Progenitor cell of endocrine pancreas (in vitro differentiated cells): ENCODE data around the gene CLIC5. TPM values are rescaled to one million over a fixed set of nuclear protein-coding genes. Genes with fewer than 3 reads are reported as not detected.
A peak's percentile ranks its signal among the peaks of the same experiment; 100 is the strongest.

Experiments
- DNase-seq: peaks from one replicate; pipeline ENCODE4 v3.0.0; 2021; ENCODE audit warnings: low spot score; ENCODE audit not compliant: unreplicated experiment
- H3K27ac Mint-ChIP-seq: 2 replicates; pipeline ENCODE4 v1.8.0; 2021; ENCODE audit warnings: mild to moderate bottlenecking, moderate library complexity, mixed read lengths
- H3K27me3 Mint-ChIP-seq: 2 replicates; pipeline ENCODE4 v1.8.0; 2021; ENCODE audit warnings: mixed read lengths
- H3K36me3 Mint-ChIP-seq: 2 replicates; pipeline ENCODE4 v1.8.0; 2022; ENCODE audit warnings: mixed read lengths; ENCODE audit not compliant: insufficient read depth
- H3K4me1 Mint-ChIP-seq: 2 replicates; pipeline ENCODE4 v1.8.0; 2021; ENCODE audit warnings: low read depth, mixed read lengths
- H3K4me3 Mint-ChIP-seq: 2 replicates; pipeline ENCODE4 v1.8.0; 2021; ENCODE audit warnings: low read depth, mild to moderate bottlenecking, moderate library complexity, mixed read lengths
- H3K9me3 Mint-ChIP-seq: 2 replicates; pipeline ENCODE4 v1.8.0; 2021; ENCODE audit warnings: low read depth, mixed read lengths
- CTCF ChIP-seq: fragments of 200-600 bp; sonication (generic); IDR thresholded peaks from one replicate; pipeline ENCODE4 v1.5.0; 2021; ENCODE audit warnings: antibody characterized with exemption, mild to moderate bottlenecking; ENCODE audit not compliant: unreplicated experiment
- total RNA-seq: library from RNA; stranded (reverse); gene quantifications from 2 replicates; pipeline ENCODE4 v1.2.1, GENCODE V29; 2021

Gene CLIC5
- total RNA-seq, 1 donor from 2014 or later = 35.9 TPM

- Mint-ChIP-seq H3K4me1 (peaks cover 8% of the 10 kb centered on the region), H3K27me3 (no peaks in the 10 kb centered on the region), H3K27ac (no peak overlapping the region), H3K9me3 (peaks cover 19% of the 10 kb centered on the region), H3K36me3 (peaks cover 39% of the 10 kb centered on the region), H3K4me3 (no peak overlapping the region)
- DNase-seq = no peak
- TF ChIP-seq CTCF = no peak
Measured at GRCh38 chr6:45903959-45904358, 111.7 kb downstream of the CLIC5 start.

- no peak for TF ChIP-seq CTCF
- no peak overlapping the region for H3K27ac Mint-ChIP-seq
- H3K27me3 Mint-ChIP-seq = no peaks in the 10 kb centered on the region
- peaks cover 32% of the 10 kb centered on the region for H3K36me3 Mint-ChIP-seq
- no peak overlapping the region for H3K4me3 Mint-ChIP-seq
- H3K9me3 Mint-ChIP-seq = peaks cover 9% of the 10 kb centered on the region
- no peak for DNase-seq
- peaks cover 8% of the 10 kb centered on the region for H3K4me1 Mint-ChIP-seq
Measured at GRCh38 chr6:45902984-45903383, 112.7 kb downstream of the CLIC5 start.

GRCh38 chr6:45901767-45902650 lies 113.7 kb downstream of the CLIC5 start:
- no peak for DNase-seq
- Mint-ChIP-seq H3K4me1 (peaks cover 8% of the 10 kb centered on the region), H3K27me3 (no peaks in the 10 kb centered on the region), H3K4me3 (no peak overlapping the region), H3K36me3 (peaks cover 24% of the 10 kb centered on the region), H3K9me3 (peaks cover under 1% of the 10 kb centered on the region), H3K27ac (no peak overlapping the region)
- TF ChIP-seq CTCF = no peak

GRCh38 chr6:45900808-45901752 lies 114.6 kb downstream of the CLIC5 start:
- no peak for TF ChIP-seq CTCF
- Mint-ChIP-seq H3K4me1 (peaks cover 8% of the 10 kb centered on the region), H3K36me3 (peaks cover 21% of the 10 kb centered on the region), H3K27me3 (no peaks in the 10 kb centered on the region), H3K4me3 (no peak overlapping the region), H3K27ac (peak overlapping the region; percentile 22), H3K9me3 (no peaks in the 10 kb centered on the region)
- DNase-seq = no peak

- Mint-ChIP-seq H3K4me1 (peaks cover 8% of the 10 kb centered on the region), H3K27me3 (no peaks in the 10 kb centered on the region), H3K36me3 (peaks cover 15% of the 10 kb centered on the region), H3K27ac (no peak overlapping the region), H3K4me3 (no peak overlapping the region), H3K9me3 (no peaks in the 10 kb centered on the region)
- TF ChIP-seq CTCF = no peak
- no peak for DNase-seq
Measured at GRCh38 chr6:45899683-45899946, 116.0 kb downstream of the CLIC5 start.
